NB4 (cell line): ENCODE measurements around the gene KRTAP10-1.
"Not testable (repeated sequence)": the region's sequence is repeated elsewhere in the genome, so short reads cannot be mapped to it uniquely, and the experiment has no call there.

Experiments
- DNase-seq: peaks from one replicate; pipeline ENCODE4 v3.0.0; 2010; ENCODE audit warnings: low read depth
- H3K4me3 ChIP-seq: one replicate; pipeline ENCODE4 v1.5.1; 2011; ENCODE audit warnings: mild to moderate bottlenecking, low read depth, low read length, moderate library complexity
- MYC ChIP-seq: IDR thresholded peaks from 2 replicates; pipeline ENCODE4 v1.6.1; 2011; ENCODE audit warnings: low read depth, low read length
- POLR2A ChIP-seq: IDR thresholded peaks from 2 replicates; pipeline ENCODE4 v1.6.1; 2011; ENCODE audit warnings: mild to moderate bottlenecking; ENCODE audit not compliant: insufficient read length; ENCODE audit errors: extremely low read depth
- TF ChIP-seq, protein P1 (sequence below): IDR thresholded peaks from 2 replicates; pipeline ENCODE4 v1.6.1; 2011; ENCODE audit warnings: low read depth, low read length
- TF ChIP-seq, protein P2 (sequence below): IDR thresholded peaks from one replicate; pipeline ENCODE4 v1.5.1; 2012; ENCODE audit warnings: low read depth, low read length

KRTAP10-1 gene

DNA sequence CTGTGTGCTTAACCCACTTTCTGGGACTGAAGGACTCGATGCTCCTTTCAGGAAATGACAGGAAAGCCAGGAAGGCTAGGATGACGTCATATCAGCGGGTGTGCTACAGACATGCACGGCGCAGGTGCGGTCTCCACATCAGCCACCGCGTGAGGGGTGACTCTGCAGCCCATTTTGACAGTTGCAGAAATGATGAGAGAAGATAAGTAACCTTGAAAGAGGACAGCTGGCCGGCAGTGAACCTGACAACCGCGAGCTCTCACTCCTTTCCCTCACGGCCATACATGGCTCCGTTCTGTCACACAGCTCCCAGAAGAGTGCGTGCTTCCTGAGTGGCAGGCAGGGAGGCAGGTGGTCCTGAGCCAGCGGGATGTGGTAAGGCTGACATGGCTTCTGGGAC, 42.1 kb upstream of the KRTAP10-1 start:
- no peak for DNase-seq
- TF ChIP-seq, protein P1, sequence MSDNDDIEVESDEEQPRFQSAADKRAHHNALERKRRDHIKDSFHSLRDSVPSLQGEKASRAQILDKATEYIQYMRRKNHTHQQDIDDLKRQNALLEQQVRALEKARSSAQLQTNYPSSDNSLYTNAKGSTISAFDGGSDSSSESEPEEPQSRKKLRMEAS: no peak
- TF ChIP-seq, protein P2, sequence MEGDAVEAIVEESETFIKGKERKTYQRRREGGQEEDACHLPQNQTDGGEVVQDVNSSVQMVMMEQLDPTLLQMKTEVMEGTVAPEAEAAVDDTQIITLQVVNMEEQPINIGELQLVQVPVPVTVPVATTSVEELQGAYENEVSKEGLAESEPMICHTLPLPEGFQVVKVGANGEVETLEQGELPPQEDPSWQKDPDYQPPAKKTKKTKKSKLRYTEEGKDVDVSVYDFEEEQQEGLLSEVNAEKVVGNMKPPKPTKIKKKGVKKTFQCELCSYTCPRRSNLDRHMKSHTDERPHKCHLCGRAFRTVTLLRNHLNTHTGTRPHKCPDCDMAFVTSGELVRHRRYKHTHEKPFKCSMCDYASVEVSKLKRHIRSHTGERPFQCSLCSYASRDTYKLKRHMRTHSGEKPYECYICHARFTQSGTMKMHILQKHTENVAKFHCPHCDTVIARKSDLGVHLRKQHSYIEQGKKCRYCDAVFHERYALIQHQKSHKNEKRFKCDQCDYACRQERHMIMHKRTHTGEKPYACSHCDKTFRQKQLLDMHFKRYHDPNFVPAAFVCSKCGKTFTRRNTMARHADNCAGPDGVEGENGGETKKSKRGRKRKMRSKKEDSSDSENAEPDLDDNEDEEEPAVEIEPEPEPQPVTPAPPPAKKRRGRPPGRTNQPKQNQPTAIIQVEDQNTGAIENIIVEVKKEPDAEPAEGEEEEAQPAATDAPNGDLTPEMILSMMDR: no peak
- TF ChIP-seq MYC (no peak), POLR2A (no peak)
- no peak overlapping the region for H3K4me3 ChIP-seq

DNA sequence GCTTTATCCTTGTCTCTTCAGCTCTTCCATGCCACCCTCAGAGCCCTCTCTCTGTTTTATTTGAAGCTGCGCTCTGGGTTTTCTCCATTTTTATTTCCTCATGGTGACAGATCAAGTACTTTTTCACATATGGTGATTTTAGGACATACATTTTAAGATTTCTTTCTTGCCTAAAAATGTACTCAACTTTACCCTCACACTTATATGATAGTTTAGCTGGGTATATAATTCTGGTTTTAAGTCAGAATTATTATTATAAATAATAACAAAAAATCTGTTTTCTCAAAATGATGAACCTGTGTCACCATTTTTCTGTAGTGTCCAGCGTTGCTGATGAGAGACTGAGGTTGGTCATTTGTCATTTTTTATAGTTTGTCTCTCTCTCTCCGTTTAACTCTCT, 41.2 kb upstream of the KRTAP10-1 start:
- H3K4me3 ChIP-seq: no peak overlapping the region
- no peak for DNase-seq
- TF ChIP-seq, protein P1: no peak
- TF ChIP-seq, protein P2: no peak
- TF ChIP-seq POLR2A: no peak
- no peak for TF ChIP-seq MYC

DNA sequence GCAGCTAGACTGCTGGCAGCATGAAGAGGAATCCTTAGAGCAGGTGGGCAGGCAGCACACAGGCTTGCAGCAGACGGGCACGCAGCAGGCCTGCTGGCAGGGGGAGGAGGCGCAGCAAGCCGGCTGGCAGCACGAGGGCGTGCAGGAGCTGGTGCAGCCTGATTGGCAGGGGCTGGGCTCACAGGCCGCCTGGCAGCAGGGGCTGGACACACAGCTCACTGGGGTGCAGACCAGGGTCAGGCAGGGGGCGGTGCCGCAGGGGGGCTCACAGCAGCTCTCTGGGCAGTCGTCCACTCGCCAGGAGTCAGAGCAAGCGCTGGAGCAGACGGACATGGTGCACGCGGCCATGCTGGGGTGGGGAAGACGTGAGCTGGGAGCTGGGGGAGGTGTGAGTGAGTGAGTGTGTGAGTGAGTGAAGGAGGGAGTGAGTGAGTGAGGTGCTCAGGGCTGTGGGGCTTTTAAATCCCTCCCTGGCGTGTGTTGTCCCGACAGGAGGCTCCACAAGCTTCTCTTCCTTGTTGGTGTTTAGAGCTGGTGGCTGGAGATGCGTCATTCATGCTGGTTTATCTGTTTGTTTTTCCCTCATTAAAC, 40.3 kb upstream of the KRTAP10-1 start, which contains the start of gene KRTAP10-5:
Gene KRTAP10-5 (minus strand): TSS at position 374 of the 591 bp plus-strand sequence. CDS start 26 bp downstream, at position 348.
- H3K4me3 ChIP-seq, DNase-seq: not testable (repeated sequence)

DNA sequence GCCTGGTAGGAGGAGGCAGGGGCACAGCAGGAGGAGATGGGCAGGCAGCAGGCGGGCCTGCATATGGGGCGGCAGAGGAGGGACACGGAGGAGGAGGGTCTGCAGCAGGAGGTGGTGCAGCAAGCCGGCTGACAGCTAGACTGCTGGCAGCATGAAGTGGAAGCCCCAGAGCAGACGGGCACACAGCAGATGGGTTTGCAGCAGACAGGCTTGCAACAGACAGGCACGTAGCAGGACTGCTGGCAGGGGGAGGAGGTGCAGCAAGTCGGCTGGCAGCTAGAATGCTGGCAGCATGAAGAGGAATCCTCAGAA, 39.8 kb upstream of the KRTAP10-1 start:
- no peak for DNase-seq
- H3K4me3 ChIP-seq: no peak overlapping the region

DNA sequence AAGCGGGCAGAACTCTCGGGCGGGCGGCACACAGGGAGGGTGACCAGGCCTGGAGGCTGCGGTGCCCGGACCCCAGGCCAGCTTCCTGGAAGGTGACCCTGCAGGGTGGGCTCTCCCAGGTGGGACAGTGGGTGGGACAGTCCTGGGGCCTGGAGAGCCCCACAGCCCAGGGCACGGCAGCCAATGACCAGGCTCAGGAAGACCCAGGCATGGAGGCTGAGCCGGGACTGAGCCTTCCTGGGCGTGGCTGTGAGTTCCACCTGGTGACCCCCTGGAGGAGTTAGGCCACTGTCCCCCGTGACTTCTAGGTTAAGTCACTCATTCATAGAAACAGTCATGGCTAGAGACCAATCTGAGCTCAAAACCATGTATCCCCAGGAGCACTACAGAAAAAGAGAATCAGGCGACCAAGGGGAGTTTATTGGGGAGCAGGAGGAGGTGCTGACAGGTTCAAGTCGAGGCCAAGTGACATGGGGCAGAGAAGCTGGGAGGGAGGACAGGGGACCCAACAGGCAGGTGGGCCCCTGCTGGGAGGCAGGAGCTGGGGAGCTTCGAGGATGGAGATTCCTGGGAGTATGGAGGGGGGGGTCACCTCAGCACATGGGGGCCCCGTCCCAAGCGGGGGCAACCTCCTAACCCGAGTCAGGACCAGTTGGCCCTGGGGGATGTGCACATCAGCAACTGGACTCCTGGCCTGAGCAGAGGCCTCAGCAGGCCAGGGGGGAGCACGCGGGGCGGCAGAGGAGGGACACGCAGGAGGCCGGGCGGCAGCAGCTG, 39.2 kb upstream of the KRTAP10-1 start:
- no peak overlapping the region for H3K4me3 ChIP-seq
- TF ChIP-seq POLR2A (no peak), MYC (no peak)
- TF ChIP-seq, protein P1: no peak
- TF ChIP-seq, protein P2: no peak
- DNase-seq: no peak

More for the DNA sequence above, 39.8 kb upstream of the KRTAP10-1 start:
- TF ChIP-seq MYC (no peak), POLR2A (no peak)
- TF ChIP-seq, protein P1: no peak
- TF ChIP-seq, protein P2: no peak

DNA sequence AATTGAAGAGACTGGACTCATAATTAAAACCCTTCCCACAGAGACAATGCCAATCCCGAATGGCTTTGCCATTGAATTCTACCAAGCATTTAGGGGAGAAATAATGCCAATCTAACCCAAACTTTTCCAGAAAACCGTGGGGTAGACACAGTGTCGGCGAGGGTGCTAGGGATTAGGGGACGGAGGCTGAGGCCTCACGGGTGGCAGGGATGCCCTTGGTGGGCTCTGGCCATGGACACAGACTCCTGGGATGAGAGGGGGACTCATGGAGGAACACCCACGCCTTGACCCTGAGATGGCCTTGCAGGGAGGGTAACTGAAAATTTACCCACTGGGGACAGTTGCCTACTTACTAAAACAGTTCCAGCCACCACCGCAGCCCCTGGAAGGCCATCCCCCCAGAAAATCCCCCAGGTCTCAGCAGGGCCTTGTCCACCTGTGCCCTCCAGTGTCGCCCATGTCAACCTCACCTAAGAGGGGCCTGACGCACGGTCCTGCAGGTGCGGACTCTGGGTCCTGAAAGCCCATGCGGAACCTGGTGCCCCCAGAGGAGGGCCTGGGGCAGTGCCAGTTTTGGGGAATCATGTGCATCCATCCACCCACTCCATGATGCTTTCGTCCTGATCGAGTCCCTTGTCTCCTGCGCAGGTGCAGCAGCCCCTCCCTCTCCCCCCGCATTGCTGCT, 38.5 kb upstream of the KRTAP10-1 start:
- no peak for DNase-seq
- no peak for TF ChIP-seq POLR2A
- no peak for TF ChIP-seq MYC
- TF ChIP-seq, protein P2: no peak
- TF ChIP-seq, protein P1: no peak

More for the DNA sequence above, 38.5 kb upstream of the KRTAP10-1 start:
- no peak overlapping the region for H3K4me3 ChIP-seq
